Vagina (tissue), 2 donors: Measurements from ENCODE around the gene STIM1. TPM values are rescaled to one million over a fixed set of nuclear protein-coding genes. Genes with fewer than 3 reads are reported as not detected.

Experiments
- DNase-seq, 2 donors: peaks; one replicate each; pipeline ENCODE4 v3.0.0-alpha.2; 2017; ENCODE audit errors: extremely low spot score in 2 of 2
- H3K27ac ChIP-seq: fragments of 200-600 bp; sonication (generic); one replicate; pipeline ENCODE4 v1.5.1; 2019
- H3K27me3 ChIP-seq: fragments of 200-600 bp; sonication (generic); one replicate; pipeline ENCODE4 v1.5.1; 2019
- H3K36me3 ChIP-seq, 2 donors: fragments of 200-600 bp; sonication (generic); one replicate each; pipeline ENCODE4 v1.5.1; 2017 to 2019
- H3K4me1 ChIP-seq: fragments of 200-600 bp; sonication (generic); one replicate; pipeline ENCODE4 v1.5.1; 2019
- H3K4me3 ChIP-seq, 2 donors: fragments of 200-600 bp; sonication (generic); 1 replicate in 1 of 2; 2 replicates in 1 of 2; pipeline ENCODE4 v1.5.1; 2016 to 2019
- H3K9me3 ChIP-seq: fragments of 200-600 bp; sonication (generic); one replicate; pipeline ENCODE4 v1.5.1; 2019
- POLR2A ChIP-seq, 2 donors: fragments of 450-650 bp; IDR thresholded peaks; one replicate each; pipeline ENCODE4 v1.6.1; 2017; ENCODE audit warnings: antibody characterized with exemption in 2 of 2, mild to moderate bottlenecking in 2 of 2, moderate library complexity in 2 of 2
- POLR2AphosphoS5 ChIP-seq, 2 donors: sonication (generic); formaldehyde crosslinking; IDR thresholded peaks; one replicate each; pipeline ENCODE4 v1.9.0; 2017; ENCODE audit warnings: antibody characterized with exemption in 2 of 2, mild to moderate bottlenecking in 2 of 2, low read depth in 1 of 2; ENCODE audit not compliant: insufficient read depth in 1 of 2
- intact Hi-C: fragments of 100-400 bp; cut with DNase I; formaldehyde crosslinking; loops from one replicate; pipeline ENCODE4 v1.15.1; 2023
- total RNA-seq: library from RNA; depleted of rRNA; stranded (reverse); fragments of >200 nt; gene quantifications from one replicate; pipeline ENCODE4 v1.2.3, GENCODE V29; 2016
- TF ChIP-seq, protein P1 (sequence below), 3 experiments: fragments of 450-650 bp in 2 of 3; fragments of 200-600 bp in 1 of 3; sonication (generic) in 1 of 3; IDR thresholded peaks; one replicate each; pipeline ENCODE4 v1.5.1; 2017 to 2019; ENCODE audit warnings: antibody characterized with exemption in 3 of 3, mild to moderate bottlenecking in 2 of 3, moderate library complexity in 2 of 3

The STIM1 gene
- total RNA-seq, 1 donor from 2014 or later: 68.8 TPM

DNA sequence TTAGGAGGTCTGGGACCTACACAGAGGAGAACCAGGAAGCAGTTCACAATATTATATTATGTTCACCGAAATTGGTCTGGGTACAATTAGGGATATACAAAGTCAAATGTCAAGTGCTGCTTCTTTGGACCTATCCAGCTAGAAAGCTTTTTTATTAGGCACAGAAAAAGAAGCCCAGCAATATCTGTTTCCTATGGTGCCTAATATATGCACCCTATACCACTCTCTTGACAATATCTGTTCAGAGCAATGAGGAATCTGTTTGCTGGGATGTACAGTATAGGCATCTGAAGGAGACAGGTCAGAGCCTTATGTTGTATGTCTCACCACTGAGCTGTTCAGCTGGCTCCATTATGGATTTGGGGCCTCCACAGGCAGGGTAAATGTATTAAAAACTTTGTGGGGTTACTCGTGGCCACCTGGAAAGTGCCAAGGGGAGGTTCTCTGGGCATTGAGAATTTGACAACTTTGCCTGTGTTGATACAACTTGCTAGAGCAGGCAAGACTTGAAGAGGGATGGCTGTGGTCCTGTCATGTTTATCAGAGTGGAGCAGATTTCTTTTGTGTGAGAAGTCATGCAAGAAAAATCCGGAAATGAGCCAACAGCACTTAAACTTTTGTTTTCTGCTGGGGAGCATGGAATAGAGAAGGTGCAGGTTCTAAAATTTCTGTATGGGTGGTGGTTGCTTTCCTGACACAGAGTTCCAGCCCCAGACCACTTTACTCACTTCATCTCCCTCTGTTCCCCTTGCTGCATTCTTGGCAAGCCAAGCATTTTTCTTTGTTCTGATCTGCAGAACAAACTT is 10.1 kb downstream of the STIM1 start:
- Histone ChIP-seq H3K27me3 (no peaks in the 10 kb centered on the region), H3K27ac (peak overlapping the region; percentile 58), H3K4me3 (peak overlapping the region in 1 of 2 donors; percentile 3), H3K36me3 (no peaks in the 10 kb centered on the region), H3K4me1 (peaks cover 71% of the 10 kb centered on the region), H3K9me3 (no peaks in the 10 kb centered on the region)
- intact Hi-C loops: no loop called here
- TF ChIP-seq POLR2AphosphoS5 (IDR thresholded peaks at IDR 0.05; ENCODE audit: insufficient read depth in 1 of 2, low read depth in 1 of 2) (no peak), POLR2A (IDR thresholded peaks at IDR 0.05) (no peak)
- TF ChIP-seq, protein P1, sequence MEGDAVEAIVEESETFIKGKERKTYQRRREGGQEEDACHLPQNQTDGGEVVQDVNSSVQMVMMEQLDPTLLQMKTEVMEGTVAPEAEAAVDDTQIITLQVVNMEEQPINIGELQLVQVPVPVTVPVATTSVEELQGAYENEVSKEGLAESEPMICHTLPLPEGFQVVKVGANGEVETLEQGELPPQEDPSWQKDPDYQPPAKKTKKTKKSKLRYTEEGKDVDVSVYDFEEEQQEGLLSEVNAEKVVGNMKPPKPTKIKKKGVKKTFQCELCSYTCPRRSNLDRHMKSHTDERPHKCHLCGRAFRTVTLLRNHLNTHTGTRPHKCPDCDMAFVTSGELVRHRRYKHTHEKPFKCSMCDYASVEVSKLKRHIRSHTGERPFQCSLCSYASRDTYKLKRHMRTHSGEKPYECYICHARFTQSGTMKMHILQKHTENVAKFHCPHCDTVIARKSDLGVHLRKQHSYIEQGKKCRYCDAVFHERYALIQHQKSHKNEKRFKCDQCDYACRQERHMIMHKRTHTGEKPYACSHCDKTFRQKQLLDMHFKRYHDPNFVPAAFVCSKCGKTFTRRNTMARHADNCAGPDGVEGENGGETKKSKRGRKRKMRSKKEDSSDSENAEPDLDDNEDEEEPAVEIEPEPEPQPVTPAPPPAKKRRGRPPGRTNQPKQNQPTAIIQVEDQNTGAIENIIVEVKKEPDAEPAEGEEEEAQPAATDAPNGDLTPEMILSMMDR (IDR thresholded peaks at IDR 0.05): no peak
- DNase-seq: no peak

DNA sequence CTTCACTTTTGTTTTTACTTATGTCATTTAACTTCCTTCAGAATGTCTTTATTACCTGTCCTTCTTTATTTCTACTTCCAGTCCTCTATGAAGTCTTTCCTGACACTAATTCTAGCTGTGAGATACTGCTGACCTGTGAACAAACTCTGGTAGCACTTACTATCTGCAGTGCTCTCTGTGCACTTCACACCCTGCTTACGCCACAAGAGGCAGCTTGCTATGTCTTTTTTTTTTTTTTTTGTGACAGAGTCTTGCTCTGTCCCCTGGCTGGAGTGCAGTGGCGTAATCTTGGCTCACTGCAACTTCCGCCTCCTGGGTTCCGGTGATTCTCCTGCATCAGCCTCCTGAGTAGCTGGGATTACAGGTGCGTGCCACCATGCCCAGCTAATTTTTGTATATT is 10.7 kb downstream of the STIM1 start:
- Histone ChIP-seq H3K36me3 (no peaks in the 10 kb centered on the region), H3K4me3 (no peak overlapping the region), H3K27ac (no peak overlapping the region), H3K9me3 (no peaks in the 10 kb centered on the region), H3K27me3 (no peaks in the 10 kb centered on the region), H3K4me1 (peaks cover 65% of the 10 kb centered on the region)
- TF ChIP-seq, protein P1 (IDR thresholded peaks at IDR 0.05): no peak
- no peak for TF ChIP-seq POLR2AphosphoS5 (IDR thresholded peaks at IDR 0.05; ENCODE audit: insufficient read depth in 1 of 2, low read depth in 1 of 2)
- no peak for TF ChIP-seq POLR2A (IDR thresholded peaks at IDR 0.05)
- intact Hi-C loops: no loop called here
- DNase-seq: no peak

GRCh38 chr11:3866836-3867208 is 11.4 kb downstream of the STIM1 start:
- Histone ChIP-seq H3K27me3 (no peaks in the 10 kb centered on the region), H3K4me3 (no peak overlapping the region), H3K36me3 (no peaks in the 10 kb centered on the region), H3K27ac (no peak overlapping the region), H3K9me3 (no peaks in the 10 kb centered on the region), H3K4me1 (peaks cover 60% of the 10 kb centered on the region)
- TF ChIP-seq POLR2AphosphoS5 (IDR thresholded peaks at IDR 0.05; ENCODE audit: insufficient read depth in 1 of 2, low read depth in 1 of 2) (no peak), POLR2A (IDR thresholded peaks at IDR 0.05) (no peak)
- DNase-seq: no peak
- intact Hi-C loops: no loop called here

- TF ChIP-seq, protein P1 (IDR thresholded peaks at IDR 0.05): no peak
- TF ChIP-seq POLR2A (IDR thresholded peaks at IDR 0.05): no peak
- TF ChIP-seq POLR2AphosphoS5 (IDR thresholded peaks at IDR 0.05; ENCODE audit: insufficient read depth in 1 of 2, low read depth in 1 of 2): no peak
- H3K4me3 ChIP-seq: no peak overlapping the region
- no peaks in the 10 kb centered on the region for H3K36me3 ChIP-seq
- no peak for DNase-seq
- intact Hi-C loops: no loop called here
- peak overlapping the region; percentile 17 for H3K27ac ChIP-seq
- H3K9me3 ChIP-seq: no peaks in the 10 kb centered on the region
- H3K27me3 ChIP-seq: no peaks in the 10 kb centered on the region
- peaks cover 56% of the 10 kb centered on the region for H3K4me1 ChIP-seq
These were observed 12.0 kb downstream of the STIM1 start for GRCh38 chr11:3867209-3868091.

- no peak for DNase-seq
- Histone ChIP-seq H3K9me3 (no peaks in the 10 kb centered on the region), H3K27me3 (no peaks in the 10 kb centered on the region), H3K4me1 (peaks cover 28% of the 10 kb centered on the region), H3K4me3 (no peak overlapping the region), H3K27ac (no peak overlapping the region), H3K36me3 (no peaks in the 10 kb centered on the region)
- TF ChIP-seq POLR2A (IDR thresholded peaks at IDR 0.05): no peak
- TF ChIP-seq, protein P1 (IDR thresholded peaks at IDR 0.05): no peak
- no peak for TF ChIP-seq POLR2AphosphoS5 (IDR thresholded peaks at IDR 0.05; ENCODE audit: insufficient read depth in 1 of 2, low read depth in 1 of 2)
- intact Hi-C loops: no loop called here
These were observed 18.4 kb downstream of the STIM1 start for GRCh38 chr11:3873712-3874349.
